Prostate gland (tissue), 2 donors: Measurements from ENCODE around the gene GAB3.

Experiments
- POLR2A ChIP-seq: fragments of 450-650 bp; IDR thresholded peaks from one replicate; pipeline ENCODE4 v1.6.1; 2016; ENCODE audit warnings: antibody characterized with exemption, mild to moderate bottlenecking
- TF ChIP-seq, protein P1 (sequence below), 4 experiments: fragments of 200-600 bp in 2 of 4; fragments of 450-650 bp in 2 of 4; sonication (generic) in 2 of 4; IDR thresholded peaks; 1 replicate in 3 of 4; 2 replicates in 1 of 4; pipeline ENCODE4 v1.5.1; 2016 to 2019; ENCODE audit warnings: antibody characterized with exemption in 4 of 4, mild to moderate bottlenecking in 2 of 4, moderate library complexity in 2 of 4

- TF ChIP-seq POLR2A, result no peak
- TF ChIP-seq, protein P1, sequence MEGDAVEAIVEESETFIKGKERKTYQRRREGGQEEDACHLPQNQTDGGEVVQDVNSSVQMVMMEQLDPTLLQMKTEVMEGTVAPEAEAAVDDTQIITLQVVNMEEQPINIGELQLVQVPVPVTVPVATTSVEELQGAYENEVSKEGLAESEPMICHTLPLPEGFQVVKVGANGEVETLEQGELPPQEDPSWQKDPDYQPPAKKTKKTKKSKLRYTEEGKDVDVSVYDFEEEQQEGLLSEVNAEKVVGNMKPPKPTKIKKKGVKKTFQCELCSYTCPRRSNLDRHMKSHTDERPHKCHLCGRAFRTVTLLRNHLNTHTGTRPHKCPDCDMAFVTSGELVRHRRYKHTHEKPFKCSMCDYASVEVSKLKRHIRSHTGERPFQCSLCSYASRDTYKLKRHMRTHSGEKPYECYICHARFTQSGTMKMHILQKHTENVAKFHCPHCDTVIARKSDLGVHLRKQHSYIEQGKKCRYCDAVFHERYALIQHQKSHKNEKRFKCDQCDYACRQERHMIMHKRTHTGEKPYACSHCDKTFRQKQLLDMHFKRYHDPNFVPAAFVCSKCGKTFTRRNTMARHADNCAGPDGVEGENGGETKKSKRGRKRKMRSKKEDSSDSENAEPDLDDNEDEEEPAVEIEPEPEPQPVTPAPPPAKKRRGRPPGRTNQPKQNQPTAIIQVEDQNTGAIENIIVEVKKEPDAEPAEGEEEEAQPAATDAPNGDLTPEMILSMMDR (IDR thresholded peaks at IDR 0.05), result no peak
Measured at GRCh38 chrX:154731881-154732280, 19.0 kb downstream of the GAB3 start.
